Pancreas (tissue), 10 donors: ENCODE measurements around the gene COL3A1. TPM values are rescaled to one million over a fixed set of nuclear protein-coding genes. Genes with fewer than 3 reads are reported as not detected.

Source experiments
- ATAC-seq, 4 donors: fragments of 200-7000 bp; cut with Tn5 transposase; one replicate each; pipeline versions ENCODE4 v1.8.0 to v1.9.1; 2020; ENCODE audit warnings: mild to moderate bottlenecking in 4 of 4, moderate library complexity in 4 of 4
- DNase-seq, 6 donors: peaks; one replicate each; pipeline ENCODE4 v3.0.0-alpha.2; 2020
- FAIRE-seq: peaks from 2 replicates; lab custom pipeline; 2012; peaks lifted over from hg19 to GRCh38; lab: Jason Lieb, UNC
- H3K27ac ChIP-seq, 4 donors: fragments of 200-600 bp; sonication (generic); 1 replicate in 3 of 4; 2 replicates in 1 of 4; pipeline versions ENCODE4 v1.5.0 to v1.8.0; 2020
- H3K27me3 ChIP-seq, 4 donors: fragments of 200-600 bp; one replicate each; pipeline ENCODE4 v1.8.0; 2021
- H3K36me3 ChIP-seq, 3 donors: fragments of 200-600 bp; sonication (generic) in 1 of 3; one replicate each; pipeline versions ENCODE4 v1.5.0 to v1.8.0; 2020 to 2021
- H3K4me1 ChIP-seq, 3 donors: fragments of 200-600 bp; one replicate each; pipeline ENCODE4 v1.8.0; 2021
- H3K4me3 ChIP-seq, 4 donors: fragments of 200-600 bp; sonication (generic) in 2 of 4; one replicate each; pipeline versions ENCODE4 v1.5.0 to v1.8.0; 2020 to 2021
- H3K9me3 ChIP-seq, 4 donors: fragments of 200-600 bp; one replicate each; pipeline ENCODE4 v1.8.0; 2021
- CTCF ChIP-seq, 4 donors: fragments of 200-600 bp; sonication (generic) in 3 of 4; IDR thresholded peaks; one replicate each; pipeline versions ENCODE4 v1.5.0 to v1.8.0; 2021; ENCODE audit warnings: antibody characterized with exemption in 4 of 4
- WGBS, 2 donors: extraction: QIAGEN DNeasy Blood & Tissue Kit; methylation state at CpG; one replicate each; pipeline ENCODE4 v1.1.7; 2013; 5-methylcytosine and 5-hydroxymethylcytosine counted together
- intact Hi-C, 3 donors: fragments of 100-400 bp; cut with DNase I; formaldehyde crosslinking; loops; one replicate each; pipeline versions ENCODE4 v1.11.1 to v1.14.2; 2022
- polyA plus RNA-seq, 2 donors: library from polyadenylated mRNA; stranded (reverse); fragments of 200-250 nt; gene quantifications; one replicate each; pipeline ENCODE4 v1.2.3, GENCODE V29; 2013
- total RNA-seq, 6 donors: library from RNA; stranded (reverse); fragmentation: NEBNext Ultra II Directional in 4 of 6; extraction: Animal tissue kit (Norgen Biotek cat#: 25700) in 4 of 6; gene quantifications; one replicate each; pipeline versions ENCODE4 v1.2.1 to v1.2.4, GENCODE V29; 2021 to 2023
- donor health status: healthy with polysubstance abuse.
- donor health status: DM: no; HTN: no; CAD: no; lungs with moderate emphysema.
- donor health status: DM: no; HTN: no; CAD: no.
- donor health status: control.
- donor health status: control.
- donor health status: Bipolar disorder and iron deficiency.
- donor health status: DM: yes; HTN: yes; CAD: no.
- donor health status: DM: no; HTN: no; CAD: no.
- donor health status: DM: no; HTN: no; CAD: no.
- donor health status: DM: yes; HTN: yes; CAD: no.

COL3A1 gene
- total and polyA plus RNA-seq, 8 donors = 10.6 to 746 (median 15.3) TPM

DNA sequence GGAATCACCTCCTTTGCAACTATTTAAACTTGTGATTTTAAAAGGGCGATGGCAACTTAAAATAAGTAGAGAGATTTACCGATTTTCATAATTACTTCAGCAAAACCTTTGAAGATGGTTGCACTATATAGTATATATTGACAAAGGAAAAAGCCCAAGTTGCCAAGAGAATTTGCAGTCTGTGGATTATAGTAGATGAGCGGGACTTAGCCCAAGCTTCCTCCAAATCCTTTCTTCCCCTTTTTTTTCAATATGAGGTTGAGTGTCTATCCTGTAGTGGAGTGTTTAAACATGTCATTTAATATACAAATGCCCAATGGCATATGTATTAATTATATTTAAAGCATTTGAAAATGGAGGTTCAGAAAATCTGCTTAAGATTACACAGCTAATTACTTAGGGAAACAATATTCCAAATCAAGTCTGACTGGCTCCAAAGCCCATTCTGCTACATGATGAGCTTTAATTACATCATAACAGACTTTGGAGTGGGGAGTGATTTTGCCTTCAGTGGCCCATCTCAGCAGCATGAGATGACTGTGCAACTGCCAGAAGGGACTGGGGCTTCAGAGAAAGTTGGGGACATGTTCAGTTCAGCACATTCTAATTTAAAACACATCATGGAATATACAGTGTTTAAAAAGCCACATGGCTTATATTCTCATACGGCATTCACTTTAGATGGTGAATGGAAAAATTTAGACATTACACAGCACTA is 73.2 kb downstream of the COL3A1 start:
- Histone ChIP-seq H3K9me3 (no peaks in the 10 kb centered on the region), H3K4me3 (no peak overlapping the region), H3K27ac (no peak overlapping the region), H3K36me3 (no peaks in the 10 kb centered on the region), H3K4me1 (peaks cover 0 to 2% (median 0%) of the 10 kb centered on the region in 3 donors), H3K27me3 (no peaks in the 10 kb centered on the region)
- TF ChIP-seq CTCF (IDR thresholded peaks at IDR 0.05) = no peak
- ATAC-seq = no peak
- no peak for FAIRE-seq
- intact Hi-C loops = no loop called here
- no peak for DNase-seq
- WGBS, 2 donors = 94 to 95% methylated on average over 4 of the region's 4 CpGs

- H3K4me3 ChIP-seq = no peak overlapping the region
- H3K36me3 ChIP-seq = no peaks in the 10 kb centered on the region
- WGBS, 2 donors = 92 to 97% methylated on average over 3 of the region's 3 CpGs
- DNase-seq (no peak), ATAC-seq (no peak), FAIRE-seq (peak; percentile 56)
- H3K27me3 ChIP-seq = no peaks in the 10 kb centered on the region
- H3K27ac ChIP-seq = no peak overlapping the region
- no peaks in the 10 kb centered on the region for H3K9me3 ChIP-seq
- intact Hi-C loops = no loop called here
- no peak for TF ChIP-seq CTCF (IDR thresholded peaks at IDR 0.05)
- H3K4me1 ChIP-seq = peaks cover 0 to 2% (median 0%) of the 10 kb centered on the region in 3 donors
Observed at GRCh38 chr2:189048189-189048588, 74.0 kb downstream of the COL3A1 start.

DNA sequence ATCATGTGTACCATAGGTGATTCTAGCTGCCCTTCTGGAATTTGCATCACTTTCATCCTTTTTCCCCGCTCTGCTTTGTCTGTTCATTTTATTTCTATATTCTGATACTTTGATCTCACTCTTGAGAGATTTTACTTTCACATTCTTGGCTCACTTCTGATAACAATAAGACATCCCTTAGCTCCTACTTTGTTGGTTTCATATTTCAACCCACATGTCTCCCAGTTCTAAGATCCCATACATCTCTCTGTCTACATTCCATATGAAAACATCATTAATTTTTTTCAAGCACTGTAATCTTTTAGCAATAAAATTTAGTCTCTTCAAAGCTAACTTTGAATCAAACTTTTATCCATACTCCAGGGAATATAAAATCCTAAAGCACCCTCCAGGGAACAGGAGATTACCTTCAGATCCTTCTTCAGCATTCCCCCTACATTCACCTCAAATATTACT is 75.6 kb downstream of the COL3A1 start:
- FAIRE-seq = no peak
- ATAC-seq = no peak
- Histone ChIP-seq H3K27me3 (no peaks in the 10 kb centered on the region), H3K36me3 (no peaks in the 10 kb centered on the region), H3K4me1 (peaks cover 0 to 2% (median 0%) of the 10 kb centered on the region in 3 donors), H3K27ac (no peak overlapping the region), H3K9me3 (no peaks in the 10 kb centered on the region), H3K4me3 (no peak overlapping the region)
- no peak for TF ChIP-seq CTCF (IDR thresholded peaks at IDR 0.05)
- DNase-seq = no peak
- intact Hi-C loops = no loop called here
- 94 to 97% methylated on average over 1 of the region's 1 CpG for WGBS, 2 donors

GRCh38 chr2:189050165-189050712 is 76.1 kb downstream of the COL3A1 start:
- no peak overlapping the region for H3K4me3 ChIP-seq
- H3K27ac ChIP-seq = no peak overlapping the region
- FAIRE-seq (no peak), ATAC-seq (peak in 1 of 4 donors; percentile 39), DNase-seq (no peak)
- H3K27me3 ChIP-seq = no peaks in the 10 kb centered on the region
- H3K4me1 ChIP-seq = peaks cover 0 to 2% (median 0%) of the 10 kb centered on the region in 3 donors
- no peaks in the 10 kb centered on the region for H3K36me3 ChIP-seq
- no peaks in the 10 kb centered on the region for H3K9me3 ChIP-seq
- intact Hi-C loops = no loop called here
- TF ChIP-seq CTCF (IDR thresholded peaks at IDR 0.05) = no peak
- 13 to 15% methylated on average over 7 of the region's 7 CpGs for WGBS, 2 donors
